ENCODE results near the gene ITGB5.

DNA sequence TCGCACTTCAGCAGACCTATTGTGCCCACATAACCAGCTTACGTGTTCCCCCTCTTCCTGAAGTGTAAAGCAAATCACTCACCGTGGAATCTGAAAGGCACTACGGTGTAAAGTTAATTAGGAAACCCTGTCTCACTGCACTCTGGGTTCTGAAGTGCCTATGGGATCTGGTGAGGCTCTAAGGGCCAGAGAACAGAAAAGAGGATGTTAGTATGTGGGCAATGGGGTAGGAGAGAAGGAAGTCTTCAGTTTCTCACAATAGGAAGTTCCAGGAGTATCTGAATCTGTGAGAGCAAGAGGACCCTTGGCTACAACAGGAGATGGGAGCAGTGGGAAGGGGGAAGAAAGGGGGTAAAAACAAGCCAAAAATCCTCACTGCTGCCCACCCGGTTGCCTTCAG, 71.4 kb downstream of the ITGB5 start:
- TF ChIP-seq CTCF (IDR thresholded peaks at IDR 0.05) = no peak
- TF ChIP-seq ZFX (IDR thresholded peaks at IDR 0.05; ENCODE audit: borderline replicate concordance) = no peak
